PC-3 (cell line): ENCODE measurements around the gene SP3. TPM values are rescaled to one million over a fixed set of nuclear protein-coding genes. Genes with fewer than 3 reads are reported as not detected.
A peak's percentile ranks its signal among the peaks of the same experiment; 100 is the strongest.

ENCODE experiments used
- ATAC-seq: fragments of 200-7000 bp; cut with Tn5 transposase; 2 replicates; pipeline ENCODE4 v1.9.1; 2020; ENCODE audit warnings: mild to moderate bottlenecking, moderate library complexity
- BruUV-seq: library from RNA; stranded (reverse); fragments of 400-500 nt; replicated peaks from 2 replicates; lab custom pipeline; 2021; lab: Mats Ljungman, UMichigan
- CTCF ChIA-PET: fragments of 300-600 bp; sonication (Branson Sonifier 250); formaldehyde crosslinking; loops from one replicate; lab custom pipeline; 2022; ENCODE audit warnings: antibody characterized with exemption; lab: Charles Lee
- POLR2A ChIA-PET: fragments of 300-600 bp; sonication (Branson Sonifier 250); formaldehyde crosslinking; loops from one replicate; lab custom pipeline; 2022; ENCODE audit warnings: antibody characterized with exemption; ENCODE audit not compliant: unreplicated experiment; lab: Charles Lee
- DNase-seq: peaks from one replicate; pipeline ENCODE4 v3.0.0-alpha.2; 2015
- H2AFZ ChIP-seq: fragments of 300-600 bp; sonication (generic); 2 replicates; pipeline ENCODE4 v1.6.0; 2016; ENCODE audit warnings: antibody characterized with exemption, low read length
- H3F3A ChIP-seq: fragments of 300-600 bp; sonication (generic); one replicate; pipeline ENCODE4 v1.6.0; 2017; ENCODE audit warnings: antibody characterized with exemption, low read length, control low read depth, mild to moderate bottlenecking; ENCODE audit not compliant: unreplicated experiment
- H3K27ac ChIP-seq: fragments of 300-600 bp; sonication (generic); 2 replicates; pipeline ENCODE4 v1.5.1; 2016; ENCODE audit warnings: mild to moderate bottlenecking, low read length
- H3K27me3 ChIP-seq: fragments of 300-600 bp; sonication (generic); 2 replicates; pipeline ENCODE4 v1.6.1; 2016; ENCODE audit warnings: low read length, mixed read lengths
- H3K36me3 ChIP-seq: fragments of 300-600 bp; sonication (generic); 2 replicates; pipeline ENCODE4 v1.6.1; 2016; ENCODE audit warnings: low read depth, mixed run types, low read length, mixed read lengths
- H3K4me1 ChIP-seq: fragments of 300-600 bp; sonication (generic); 2 replicates; pipeline ENCODE4 v1.5.1; 2016; ENCODE audit warnings: low read length; ENCODE audit not compliant: insufficient read depth
- H3K4me2 ChIP-seq: fragments of 300-600 bp; sonication (generic); 2 replicates; pipeline ENCODE4 v1.6.0; 2016; ENCODE audit warnings: low read length
- H3K4me3 ChIP-seq: fragments of 300-600 bp; sonication (generic); 2 replicates; pipeline ENCODE4 v1.5.1; 2016; ENCODE audit warnings: mild to moderate bottlenecking, low read length, mixed read lengths
- H3K79me2 ChIP-seq: fragments of 300-600 bp; sonication (generic); 2 replicates; pipeline ENCODE4 v1.6.1; 2017; ENCODE audit warnings: low read length, mixed read lengths
- H3K9ac ChIP-seq: fragments of 300-600 bp; sonication (generic); 2 replicates; pipeline ENCODE4 v1.6.0; 2016; ENCODE audit warnings: mild to moderate bottlenecking, low read length
- H3K9me2 ChIP-seq: fragments of 300-600 bp; sonication (generic); replicated peaks from 2 replicates; pipeline ENCODE4 v1.6.1; 2016; ENCODE audit warnings: mixed run types, low read length, mixed read lengths
- H3K9me3 ChIP-seq: fragments of 300-600 bp; sonication (generic); 2 replicates; pipeline ENCODE4 v1.6.1; 2016; ENCODE audit warnings: low read length, mixed read lengths
- H4K20me1 ChIP-seq: fragments of 300-600 bp; sonication (generic); 2 replicates; pipeline ENCODE4 v1.6.1; 2016; ENCODE audit warnings: low read length, mixed read lengths
- CTCF ChIP-seq: fragments of 300-600 bp; sonication (generic); conservative IDR thresholded peaks from 2 replicates; pipeline ENCODE4 v1.5.1; 2017; ENCODE audit warnings: antibody characterized with exemption, low read depth, mild to moderate bottlenecking, low read length
- EZH2 ChIP-seq: fragments of 300-600 bp; sonication (generic); IDR thresholded peaks from one replicate; pipeline ENCODE4 v1.6.1; 2017; ENCODE audit warnings: antibody characterized with exemption, mild to moderate bottlenecking, low read length; ENCODE audit not compliant: unreplicated experiment
- EZH2phosphoT487 ChIP-seq: fragments of 300-600 bp; sonication (generic); IDR thresholded peaks from 2 replicates; pipeline ENCODE4 v1.6.1; 2018; ENCODE audit warnings: mild to moderate bottlenecking, antibody characterized with exemption, low read length, borderline replicate concordance
- intact Hi-C: fragments of 100-400 bp; cut with micrococcal nuclease; formaldehyde crosslinking; loops from 2 replicates; pipeline ENCODE4 v1.9.0; 2023
- total RNA-seq: library from RNA; depleted of rRNA; stranded (reverse); fragments of >200 nt; gene quantifications from 2 replicates; pipeline ENCODE4 v1.2.3, GENCODE V29; 2014

Gene SP3
- total RNA-seq, 1 experiment from 2014 or later, result 117 TPM

- DNase-seq, result no peak
- no peaks in the 10 kb centered on the region for H3F3A ChIP-seq
- no peak for ATAC-seq
- BruUV-seq, result no TSS peak
- H3K27me3 ChIP-seq, result no peaks in the 10 kb centered on the region
- intact Hi-C loops, result no loop called here
- H3K9me2 ChIP-seq, result no peaks in the 10 kb centered on the region
- peaks cover 38% of the 10 kb centered on the region for H3K4me1 ChIP-seq
- no peaks in the 10 kb centered on the region for H3K9me3 ChIP-seq
- H3K27ac ChIP-seq, result no peak overlapping the region
- no peak overlapping the region for H3K9ac ChIP-seq
- CTCF ChIA-PET, result no interaction called here
- peak overlapping the region; percentile 37 for H3K4me2 ChIP-seq
- H3K4me3 ChIP-seq, result no peak overlapping the region
- peaks cover 97% of the 10 kb centered on the region for H3K79me2 ChIP-seq
- no peak for TF ChIP-seq EZH2phosphoT487
- TF ChIP-seq EZH2, result no peak
- no peak for TF ChIP-seq CTCF
- POLR2A ChIA-PET, result no interaction called here
- peaks cover 12% of the 10 kb centered on the region for H3K36me3 ChIP-seq
- H2AFZ ChIP-seq, result no peak overlapping the region
- H4K20me1 ChIP-seq, result peaks cover 34% of the 10 kb centered on the region
These were observed 29.9 kb downstream of the SP3 start for GRCh38 chr2:173935305-173935704.

GRCh38 chr2:173934895-173935294 lies 30.3 kb downstream of the SP3 start:
- Histone ChIP-seq H3K9me3 (no peaks in the 10 kb centered on the region), H2AFZ (no peak overlapping the region), H3K9ac (no peak overlapping the region), H3K79me2 (peaks cover 97% of the 10 kb centered on the region), H3K4me3 (no peak overlapping the region), H3K4me1 (peaks cover 34% of the 10 kb centered on the region), H3K27me3 (no peaks in the 10 kb centered on the region), H3K27ac (no peak overlapping the region), H3F3A (no peaks in the 10 kb centered on the region), H3K36me3 (peaks cover 12% of the 10 kb centered on the region), H3K4me2 (peak overlapping the region; percentile 37), H4K20me1 (peaks cover 30% of the 10 kb centered on the region), H3K9me2 (no peaks in the 10 kb centered on the region)
- BruUV-seq, result no TSS peak
- ATAC-seq (peak; percentile 53), DNase-seq (peak; percentile 70)
- TF ChIP-seq EZH2phosphoT487, result no peak
- TF ChIP-seq CTCF, result no peak
- TF ChIP-seq EZH2, result no peak
- ChIA-PET POLR2A (no interaction called here), CTCF (no interaction called here)
- intact Hi-C loops, result no loop called here

GRCh38 chr2:173931751-173932150 lies 33.4 kb downstream of the SP3 start:
- peaks cover 97% of the 10 kb centered on the region for H3K79me2 ChIP-seq
- intact Hi-C loops, result no loop called here
- peaks cover 12% of the 10 kb centered on the region for H3K4me1 ChIP-seq
- no TSS peak for BruUV-seq
- no peaks in the 10 kb centered on the region for H3K27me3 ChIP-seq
- ChIA-PET CTCF (no interaction called here), POLR2A (no interaction called here)
- no peaks in the 10 kb centered on the region for H3K9me2 ChIP-seq
- no peak overlapping the region for H3K4me2 ChIP-seq
- no peak for TF ChIP-seq EZH2phosphoT487
- TF ChIP-seq CTCF, result no peak
- TF ChIP-seq EZH2, result no peak
- H3K9me3 ChIP-seq, result no peaks in the 10 kb centered on the region
- H3K4me3 ChIP-seq, result no peak overlapping the region
- H3K27ac ChIP-seq, result no peak overlapping the region
- H4K20me1 ChIP-seq, result peaks cover 13% of the 10 kb centered on the region
- H3F3A ChIP-seq, result no peaks in the 10 kb centered on the region
- H2AFZ ChIP-seq, result no peak overlapping the region
- DNase-seq (no peak), ATAC-seq (no peak)
- peaks cover 12% of the 10 kb centered on the region for H3K36me3 ChIP-seq
- no peak overlapping the region for H3K9ac ChIP-seq
